Activated CD8-positive, alpha-beta memory T cell treated with anti-CD3 and anti-CD28 coated beads for 1 hour (primary cell): Measurements from ENCODE around the gene DLGAP1.
"Not testable (repeated sequence)": the region's sequence is repeated elsewhere in the genome, so short reads cannot be mapped to it uniquely, and the experiment has no call there.

Experiments used
- DNase-seq, 2 donors: peaks; one replicate each; pipeline ENCODE4 v3.0.0-alpha.2; 2020; ENCODE audit warnings: low read depth in 1 of 2; ENCODE audit errors: extremely low read depth in 1 of 2

Gene DLGAP1

DNA sequence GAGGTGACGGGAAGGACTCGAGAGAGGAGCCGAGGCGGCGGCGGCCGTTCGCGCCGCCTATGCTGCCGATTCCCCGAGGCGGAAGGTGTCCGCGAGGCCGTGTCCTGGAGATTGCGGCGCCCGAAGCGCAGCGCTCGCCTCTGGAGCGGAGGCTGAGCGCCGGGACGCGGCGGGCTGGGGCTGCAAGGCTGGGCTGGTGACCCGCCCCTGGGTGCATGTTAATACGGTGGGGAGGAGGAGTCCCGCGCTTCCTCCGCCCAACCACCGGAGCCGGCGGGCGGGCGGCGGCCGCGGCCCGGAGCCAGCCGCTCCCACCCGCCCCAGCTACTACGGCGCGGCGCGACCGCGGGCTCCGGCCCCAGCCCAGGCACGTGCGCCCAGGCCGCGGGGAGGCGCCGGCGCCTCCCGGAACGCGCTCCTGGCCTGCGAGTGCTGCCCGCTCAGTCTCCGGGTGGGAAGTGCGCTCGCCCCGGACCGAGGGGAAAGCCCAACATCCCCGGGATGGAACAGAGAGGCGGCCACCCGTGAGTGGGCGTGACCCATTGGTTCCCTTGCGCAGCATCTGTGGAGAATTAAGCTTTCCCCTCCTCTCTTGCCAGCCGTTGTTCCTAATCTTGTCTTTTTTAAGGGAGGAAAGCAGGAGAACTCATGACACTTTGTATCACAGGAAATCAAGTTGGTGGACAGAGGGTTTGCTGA is at the start of gene DLGAP1:
TSS of gene DLGAP1 (minus strand) at position 195 of the 699 bp plus-strand sequence.
- no peak for DNase-seq

DNA sequence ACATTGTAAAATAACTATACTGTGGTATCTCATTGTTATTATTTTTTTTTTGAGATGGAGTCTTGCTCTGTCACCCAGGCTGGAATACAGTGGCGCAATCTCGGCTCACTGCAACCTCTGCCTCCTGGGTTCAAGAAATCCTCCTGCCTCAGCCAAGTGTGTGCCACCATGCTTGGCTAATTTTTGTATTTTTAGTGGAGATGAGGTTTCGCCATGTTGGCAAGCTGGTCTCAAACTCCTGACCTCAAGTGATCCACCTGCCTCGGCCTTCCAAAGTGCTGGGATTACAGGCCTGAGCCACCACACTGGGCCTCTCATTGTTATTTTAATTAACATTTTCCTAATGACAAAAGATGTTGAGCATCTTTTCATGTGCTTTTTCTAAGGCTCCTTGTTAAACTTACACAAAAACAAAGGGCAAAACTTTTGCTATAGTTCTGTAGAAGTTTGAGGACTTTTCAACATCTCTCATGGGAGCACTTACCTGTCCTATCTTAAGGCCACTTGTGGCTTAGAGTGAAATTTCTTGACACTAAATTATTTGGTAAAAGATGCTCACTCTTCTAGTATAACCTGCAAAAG is 39.7 kb upstream of the DLGAP1 start:
- DNase-seq, result not testable (repeated sequence)

DNA sequence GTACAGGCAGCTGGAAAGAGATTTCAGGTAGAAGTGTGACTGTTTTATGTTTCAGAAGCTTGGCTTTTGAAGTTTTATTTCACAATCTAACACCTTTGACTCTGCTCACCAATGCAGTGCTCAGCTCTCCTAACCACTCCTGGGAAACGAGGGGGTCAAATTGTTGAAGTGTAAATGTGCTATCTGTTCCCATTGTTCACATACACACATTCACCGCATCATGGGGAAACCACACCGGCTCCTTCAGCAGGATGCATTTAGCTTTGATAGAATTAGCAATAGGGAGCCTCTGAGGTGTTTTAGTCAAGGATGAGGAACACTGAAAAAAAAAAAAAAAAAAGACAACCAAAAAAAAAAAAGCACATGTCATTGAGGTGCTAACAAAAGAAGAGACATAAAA is 13.4 kb upstream of the DLGAP1 start:
- no peak for DNase-seq

DNA sequence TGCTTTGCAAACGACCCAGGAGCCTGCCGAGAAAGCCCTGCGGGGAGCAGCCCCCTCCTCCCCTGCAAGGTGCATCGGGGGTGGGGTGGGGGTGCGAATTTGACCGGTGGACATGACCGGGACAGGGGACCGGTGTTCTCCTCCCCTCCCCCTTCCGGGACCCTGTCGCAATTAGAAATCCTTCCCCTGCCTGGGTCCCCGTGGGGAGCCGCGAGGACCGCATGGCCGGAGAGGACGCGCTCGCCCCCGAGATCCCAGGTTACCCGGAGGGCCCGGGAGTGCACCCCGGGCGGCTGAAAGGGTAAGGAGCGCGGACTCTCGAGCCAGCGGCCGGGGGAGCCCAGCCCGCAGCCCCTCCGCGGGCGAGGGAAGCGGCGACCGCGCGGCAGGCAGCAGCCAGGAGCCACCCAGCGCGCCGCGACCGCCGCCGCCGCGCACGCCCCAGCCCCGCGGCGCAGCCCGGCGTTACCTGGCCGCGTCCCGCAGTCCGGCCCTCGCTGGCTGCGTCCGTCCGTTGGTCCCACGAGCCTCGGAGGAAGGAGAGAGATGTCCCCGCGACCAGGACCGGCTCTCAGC is 482 bp downstream of the DLGAP1 start:
- no peak for DNase-seq

DNA sequence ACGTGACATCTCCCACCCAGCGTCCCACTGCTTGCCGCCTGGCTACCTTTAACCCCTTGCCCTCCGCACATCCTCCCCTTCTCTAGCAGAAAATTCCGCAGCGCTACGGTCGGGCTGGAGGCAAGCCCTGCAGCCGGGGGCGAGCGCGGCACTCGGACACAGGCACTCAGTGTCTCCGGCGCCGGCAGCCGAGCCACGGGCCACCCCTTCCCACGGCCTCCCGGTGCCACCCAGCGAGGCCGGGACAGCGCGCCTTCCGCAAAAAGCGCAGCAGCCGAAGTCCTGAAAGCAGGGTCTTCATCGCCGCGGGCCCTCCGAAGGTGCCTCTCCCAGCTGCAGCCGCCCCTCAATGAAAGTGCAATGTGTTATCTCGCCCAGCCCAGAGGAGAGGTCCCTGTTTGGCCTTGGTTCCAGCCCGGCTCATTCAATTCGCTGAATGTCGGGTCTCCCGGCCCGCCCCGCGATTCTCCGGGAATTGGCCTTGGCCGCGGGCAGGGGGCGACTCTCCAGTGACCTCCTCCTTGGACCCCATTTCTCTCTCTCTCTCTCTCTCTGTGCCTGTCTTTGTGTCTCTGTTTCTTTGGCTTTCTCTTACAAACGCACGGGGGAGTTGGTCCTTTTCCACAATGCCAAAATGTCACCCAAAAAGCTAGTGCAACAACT is 1.1 kb downstream of the DLGAP1 start:
- DNase-seq, result no peak

DNA sequence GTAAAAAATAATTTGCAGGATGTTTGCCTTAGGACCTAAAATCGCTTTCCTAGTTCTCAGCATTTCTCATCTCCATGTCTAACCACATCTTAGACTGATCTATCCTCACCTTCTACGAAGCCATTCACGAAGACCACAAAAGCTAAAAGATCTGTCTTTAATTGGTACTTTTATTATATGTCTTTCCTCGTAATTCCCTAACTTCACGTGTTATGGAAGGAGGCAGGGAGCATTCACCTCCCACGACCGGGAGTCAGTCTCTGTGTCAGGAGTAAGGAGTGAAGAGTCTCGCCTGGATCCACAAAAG is 1.6 kb downstream of the DLGAP1 start:
- DNase-seq, result no peak

DNA sequence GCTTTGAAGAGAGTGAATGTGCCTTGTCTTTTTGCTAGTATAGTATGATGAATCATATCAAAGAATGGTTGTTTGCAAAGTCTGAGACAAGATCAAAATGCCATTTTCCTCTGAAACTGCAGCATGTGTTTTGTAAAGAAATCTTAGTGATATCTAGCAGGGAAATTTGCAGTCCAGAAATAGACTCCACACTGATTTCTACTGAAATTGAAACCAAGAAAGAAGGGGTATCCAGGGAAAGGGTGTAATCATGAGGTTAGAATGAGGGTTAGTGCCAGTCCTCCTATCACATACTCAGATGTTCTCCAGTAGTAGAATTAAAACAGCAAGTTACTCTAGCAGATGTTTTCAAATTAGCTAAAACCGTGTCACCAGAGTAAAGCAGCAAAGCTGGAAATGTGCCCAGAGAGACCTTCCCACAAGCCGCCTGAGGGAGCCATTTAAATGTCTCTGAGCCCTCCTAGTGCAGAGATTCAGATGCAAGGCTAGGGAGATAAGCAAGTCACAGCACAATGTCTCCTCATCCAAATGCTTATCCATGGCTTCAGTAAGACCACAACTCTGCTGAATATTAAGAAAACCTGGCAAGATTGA is 4.9 kb downstream of the DLGAP1 start:
- no peak for DNase-seq

DNA sequence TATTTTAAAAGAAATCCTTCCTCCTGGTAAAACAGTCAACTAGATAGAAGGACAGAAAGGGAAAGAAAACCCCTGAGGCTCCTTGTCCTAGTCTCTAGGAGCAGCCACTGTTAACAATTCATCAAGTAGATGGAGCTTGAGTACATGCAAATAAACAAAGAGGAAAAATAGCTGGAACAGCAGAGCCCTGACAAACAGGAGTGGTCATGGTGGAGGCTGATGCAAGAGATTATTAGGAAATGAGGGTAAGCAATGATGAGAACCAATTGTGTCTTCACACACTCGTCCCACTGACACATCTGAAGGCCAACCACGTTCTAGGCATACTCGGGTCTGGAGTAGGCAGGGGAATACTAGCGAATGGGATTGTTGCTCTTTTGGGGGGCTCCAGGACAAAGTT is 9.2 kb downstream of the DLGAP1 start:
- no peak for DNase-seq

DNA sequence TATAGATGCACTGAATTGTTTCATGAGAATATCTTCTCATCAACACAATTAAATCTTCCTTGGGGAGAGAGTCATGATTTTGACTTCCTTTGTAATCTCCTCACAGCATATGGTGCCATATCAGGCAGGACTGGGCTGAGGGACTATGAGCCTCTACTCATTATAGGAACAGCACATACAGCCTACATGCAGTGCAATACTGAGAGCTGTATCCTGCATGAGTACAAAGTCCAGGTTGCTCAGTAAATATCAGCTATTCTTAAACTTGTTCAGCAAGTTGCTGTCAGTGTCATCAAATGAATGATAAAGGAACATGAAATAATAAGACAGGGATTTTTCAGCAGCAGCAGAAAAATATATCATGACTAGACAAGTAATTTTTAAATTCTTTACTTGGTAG is 10.8 kb downstream of the DLGAP1 start:
- no peak for DNase-seq

DNA sequence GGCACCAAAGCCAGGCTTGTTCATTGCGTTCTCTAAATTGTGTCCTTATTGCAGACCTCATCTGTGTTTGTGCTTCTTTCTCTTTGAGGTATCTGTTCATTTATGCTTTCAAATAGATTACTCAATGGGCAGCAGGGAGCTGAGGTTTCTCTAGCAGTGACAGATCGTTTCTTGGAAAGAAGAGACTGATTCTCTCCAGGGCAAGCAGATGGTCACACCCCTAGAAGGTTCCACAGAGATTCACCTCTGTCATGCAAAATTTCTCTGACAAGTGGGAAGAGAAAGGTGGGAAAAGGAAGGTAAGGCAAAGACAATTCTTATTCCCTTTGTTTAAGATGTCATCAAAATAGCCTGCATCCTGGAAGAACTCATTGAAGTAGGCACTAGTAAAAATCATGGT is 14.0 kb downstream of the DLGAP1 start:
- DNase-seq, result no peak

DNA sequence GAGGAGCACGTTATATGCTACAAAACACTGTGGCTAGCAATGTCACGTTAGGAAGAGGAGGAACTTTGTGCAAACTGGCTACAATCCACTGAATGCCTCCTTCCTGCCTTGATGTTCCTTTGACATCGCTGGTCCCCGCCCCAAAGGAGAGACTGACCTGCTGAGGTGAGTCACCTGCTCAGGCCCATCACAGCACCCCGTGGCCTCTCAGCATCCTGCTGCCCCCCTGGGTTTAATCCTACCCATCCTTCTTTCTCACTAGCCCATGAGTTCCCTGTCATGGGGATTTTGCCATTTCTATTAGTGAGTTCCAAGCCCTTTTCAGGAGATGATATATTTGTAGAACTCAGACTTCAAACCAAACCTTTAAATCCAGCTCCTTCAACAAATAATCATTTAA is 16.2 kb downstream of the DLGAP1 start:
- no peak for DNase-seq

DNA sequence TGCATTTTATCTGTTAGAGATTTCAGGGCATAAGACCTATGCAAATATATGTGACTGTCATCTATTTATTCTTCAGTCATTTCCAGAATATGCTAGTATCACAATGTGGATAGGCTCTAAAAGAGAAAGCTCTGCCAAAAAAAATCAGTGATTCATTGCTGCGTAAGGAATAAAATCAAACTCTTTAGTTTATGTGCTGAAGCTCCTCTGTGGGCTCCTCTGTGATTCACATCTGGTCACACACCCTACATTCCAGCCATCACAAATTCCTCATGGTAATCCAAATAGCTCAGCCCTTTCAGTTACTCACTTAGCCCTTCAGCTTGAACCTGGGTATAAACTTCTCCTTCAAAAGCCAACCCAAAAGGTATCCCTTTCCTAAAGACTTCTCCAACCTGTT is 21.4 kb downstream of the DLGAP1 start:
- no peak for DNase-seq

DNA sequence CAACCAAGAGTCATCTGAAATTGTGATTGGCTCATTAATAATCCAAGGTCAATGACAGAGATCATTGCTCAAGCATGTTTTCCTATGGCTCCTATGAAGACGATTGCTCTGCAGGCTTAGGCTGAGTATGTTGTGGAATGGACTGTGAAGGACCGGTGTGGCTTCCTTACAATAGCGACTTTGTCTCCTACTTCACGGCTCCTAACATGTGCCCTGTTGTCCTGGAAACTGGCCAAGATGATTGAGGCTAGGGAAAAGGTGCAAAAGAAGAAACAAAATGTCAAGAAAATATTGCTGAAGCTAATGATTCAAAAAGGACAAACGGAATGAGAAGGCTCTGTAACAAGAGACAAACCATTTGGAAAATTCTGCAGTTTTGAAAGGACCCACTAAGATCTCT is 24.3 kb downstream of the DLGAP1 start:
- no peak for DNase-seq

DNA sequence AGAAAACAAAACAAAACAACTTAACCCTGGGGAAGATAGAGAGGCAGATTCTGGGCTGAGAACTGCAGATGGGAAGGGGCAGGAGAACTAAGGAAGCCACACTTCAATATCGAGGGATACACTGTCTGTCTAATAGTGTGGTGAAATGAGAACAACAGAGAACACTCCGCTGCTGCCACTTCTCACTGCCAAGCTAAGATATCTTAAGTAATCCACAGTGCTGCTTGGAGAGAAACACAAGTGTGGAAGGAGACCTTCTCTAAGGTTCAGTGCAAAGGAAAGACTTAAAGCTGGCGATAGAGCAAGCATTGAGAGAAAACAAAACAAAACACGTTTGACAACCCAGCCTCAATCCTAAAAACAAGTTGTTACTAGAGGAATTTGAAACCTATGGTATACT is 37.4 kb downstream of the DLGAP1 start:
- no peak for DNase-seq

DNA sequence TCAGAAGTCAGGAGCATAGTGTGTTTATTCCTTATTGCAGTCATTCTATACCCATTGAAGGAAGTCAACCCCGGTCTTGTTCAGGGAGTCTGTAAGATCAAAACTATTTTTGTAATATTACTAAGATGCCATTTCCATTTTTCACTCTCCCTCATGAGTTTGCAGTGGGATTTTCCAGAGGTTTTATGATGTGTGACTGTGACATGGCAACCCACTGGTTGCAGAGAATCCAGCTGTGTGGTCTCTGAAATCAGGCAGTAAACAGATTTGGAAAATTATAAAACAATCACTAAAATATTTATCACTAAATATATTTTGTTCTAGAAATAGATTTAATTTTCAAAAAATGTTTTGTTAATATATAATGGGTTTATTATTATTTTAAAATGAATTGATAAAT is 38.1 kb downstream of the DLGAP1 start:
- no peak for DNase-seq

DNA sequence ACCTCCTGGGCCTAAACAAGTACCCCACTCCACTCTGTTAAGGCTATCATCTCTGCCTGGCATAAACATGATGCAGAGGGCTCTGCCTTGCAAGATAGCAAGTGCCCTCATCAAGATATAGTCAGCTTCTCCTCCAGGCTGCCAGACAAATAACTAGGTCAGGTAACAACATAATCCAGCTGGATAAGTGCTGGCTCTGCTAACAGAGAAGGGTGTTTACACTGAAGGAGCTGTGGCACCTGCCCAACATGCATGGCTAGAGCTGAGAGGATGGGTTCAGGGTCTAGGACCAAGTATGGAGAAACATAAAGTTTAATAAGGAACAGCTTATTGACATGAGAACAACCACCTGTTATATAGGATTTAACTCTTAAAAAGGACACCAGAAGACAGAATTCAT is 42.8 kb downstream of the DLGAP1 start:
- no peak for DNase-seq

DNA sequence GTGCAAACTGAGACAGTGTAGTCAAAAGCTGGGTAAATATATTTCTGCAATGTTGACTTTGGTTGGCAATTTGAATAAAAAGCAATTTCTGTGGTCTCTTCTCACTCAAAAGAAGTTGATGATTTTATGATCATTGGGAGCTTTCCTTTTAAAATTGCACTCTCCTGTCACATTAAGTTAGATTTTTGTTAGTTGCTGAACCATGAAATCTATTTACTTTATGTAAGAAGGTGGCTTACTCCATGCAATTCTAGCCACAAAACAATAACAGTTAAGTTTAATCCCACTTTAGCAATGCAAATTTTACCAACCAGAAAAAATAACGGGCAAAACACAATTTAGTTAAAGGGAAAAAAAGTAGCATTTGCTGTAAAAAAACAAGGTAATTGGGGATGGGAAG is 48.3 kb downstream of the DLGAP1 start:
- DNase-seq, result no peak

DNA sequence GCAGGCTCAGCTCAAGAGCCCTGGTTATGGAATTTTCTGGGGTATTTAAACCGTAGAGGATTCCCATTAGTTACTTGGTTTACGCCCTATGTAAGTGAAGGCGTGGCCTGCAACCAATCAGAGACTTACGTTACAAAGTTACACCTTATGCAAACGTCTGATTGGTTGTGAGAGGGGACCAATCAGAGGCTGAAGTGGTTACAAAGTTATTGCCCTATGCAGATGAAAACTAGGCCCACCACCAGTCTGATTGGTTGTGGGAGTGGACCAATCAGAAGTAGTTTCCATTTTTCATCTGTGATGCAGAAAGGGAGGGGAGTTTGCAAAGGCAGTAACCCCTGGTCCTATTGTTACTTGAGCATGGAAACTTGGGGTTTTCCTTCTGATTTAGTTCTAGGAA is 49.1 kb downstream of the DLGAP1 start:
- DNase-seq, result no peak

DNA sequence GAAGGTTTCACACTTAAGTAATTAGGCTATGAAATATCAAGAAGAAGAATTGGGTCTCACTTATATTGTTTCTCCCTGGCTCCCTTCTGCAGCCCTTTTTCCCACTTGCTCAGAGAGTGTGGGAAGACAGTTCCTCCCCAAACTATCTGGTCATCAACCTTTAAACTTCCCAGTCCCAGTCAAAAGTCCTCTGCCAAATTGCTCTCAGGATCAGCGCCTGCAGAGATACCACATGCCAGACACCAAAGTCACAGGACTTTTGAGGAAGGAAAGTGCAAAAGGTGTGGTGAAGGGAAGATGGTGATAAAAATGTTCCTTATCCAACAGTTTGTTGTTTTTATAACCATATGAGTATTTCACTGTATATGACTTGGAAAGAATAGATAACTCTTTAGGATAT is 51.3 kb downstream of the DLGAP1 start:
- DNase-seq, result no peak

DNA sequence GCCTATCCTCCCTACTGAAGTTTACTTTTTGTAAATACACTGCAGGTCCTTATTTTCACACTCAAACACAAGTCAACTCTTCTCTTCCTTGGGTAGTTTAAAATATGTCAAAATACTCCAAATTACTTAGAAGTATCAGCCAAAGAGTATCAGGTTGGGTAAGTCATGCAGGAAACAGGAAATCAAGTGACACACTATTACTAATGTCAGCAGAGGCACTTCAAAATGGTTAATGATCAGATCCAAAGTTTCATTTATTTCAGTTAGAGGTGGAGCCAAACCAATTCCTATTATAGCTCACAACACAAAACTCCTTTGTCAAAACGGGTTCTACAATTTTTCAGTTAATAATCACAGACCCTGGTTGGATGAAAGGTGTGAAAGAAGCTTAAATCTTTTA is 54.2 kb downstream of the DLGAP1 start:
- DNase-seq, result no peak

DNA sequence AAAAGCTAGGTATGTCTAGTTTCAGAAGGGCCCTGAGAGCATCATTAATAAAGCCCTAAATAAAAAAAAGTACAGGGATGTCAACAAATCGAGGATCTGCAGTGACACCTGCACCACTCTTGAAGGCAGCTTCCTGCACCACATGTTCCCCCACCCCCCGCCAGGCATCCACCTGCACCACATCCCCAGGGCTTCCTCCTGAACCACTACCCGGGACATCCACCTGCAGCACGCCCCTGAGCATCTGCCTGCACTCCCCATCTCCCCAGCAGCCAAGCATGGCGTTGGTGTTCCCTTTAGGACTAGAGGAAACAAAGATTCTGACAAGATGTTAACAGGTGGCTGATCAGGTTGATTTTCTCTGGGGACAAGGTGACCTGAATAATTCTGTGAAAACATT is 55.2 kb downstream of the DLGAP1 start:
- no peak for DNase-seq

DNA sequence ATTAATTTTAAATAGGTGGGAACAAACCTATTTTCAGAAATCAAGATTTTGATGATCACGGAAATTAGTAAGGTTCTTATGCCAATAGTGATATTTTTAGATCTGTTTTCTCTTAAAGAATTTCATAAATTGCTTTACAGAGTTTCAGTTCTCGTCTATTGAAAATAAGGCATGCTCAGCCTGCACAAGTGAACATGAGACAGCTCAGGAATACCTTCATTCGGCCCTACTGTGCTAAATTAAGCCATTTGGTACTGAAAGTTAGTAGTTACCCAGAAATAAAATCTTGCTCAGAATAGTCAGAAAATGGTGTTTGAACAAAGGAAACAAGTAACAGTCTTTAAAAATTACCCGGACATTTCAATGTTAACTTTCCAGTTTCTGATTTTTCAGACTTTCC is 60.4 kb downstream of the DLGAP1 start:
- no peak for DNase-seq
